GM21526 (cell line): Measurements from ENCODE around the gene KCTD5.
"Not testable (repeated sequence)": the region's sequence is repeated elsewhere in the genome, so short reads cannot be mapped to it uniquely, and the experiment has no call there.

ENCODE experiments used
- ATAC-seq: cut with Tn5 transposase; IDR thresholded peaks from one replicate; pipeline ENCODE4 v1.9.1; 2021; ENCODE audit warnings: moderate library complexity; ENCODE audit not compliant: unreplicated experiment, low FRiP score

Gene KCTD5

GRCh38 chr16:2721634-2722173 lies 39.4 kb downstream of the KCTD5 start:
- ATAC-seq, result not testable (repeated sequence)

- no peak for ATAC-seq
Measured at GRCh38 chr16:2724088-2724676, 41.9 kb downstream of the KCTD5 start.

- no peak for ATAC-seq
Measured at GRCh38 chr16:2724816-2725348, 42.6 kb downstream of the KCTD5 start.

- no peak for ATAC-seq
Measured at GRCh38 chr16:2726923-2727322, 44.6 kb downstream of the KCTD5 start.

GRCh38 chr16:2728034-2728433 lies 45.7 kb downstream of the KCTD5 start:
- ATAC-seq, result no peak

- no peak for ATAC-seq
Measured at GRCh38 chr16:2734844-2735515, 52.7 kb downstream of the KCTD5 start.

- no peak for ATAC-seq
Measured at GRCh38 chr16:2736476-2737237, 54.3 kb downstream of the KCTD5 start.

GRCh38 chr16:2737238-2737605 lies 54.9 kb downstream of the KCTD5 start:
- no peak for ATAC-seq

GRCh38 chr16:2737895-2738418 lies 55.6 kb downstream of the KCTD5 start:
- ATAC-seq, result no peak

- no peak for ATAC-seq
Measured at GRCh38 chr16:2738615-2739014, 56.3 kb downstream of the KCTD5 start.

GRCh38 chr16:2739625-2740430 lies 57.5 kb downstream of the KCTD5 start:
- no peak for ATAC-seq

GRCh38 chr16:2740476-2740875 lies 58.2 kb downstream of the KCTD5 start:
- ATAC-seq, result no peak

- no peak for ATAC-seq
Measured at GRCh38 chr16:2741168-2741567, 58.8 kb downstream of the KCTD5 start.

GRCh38 chr16:2742323-2743006 lies 60.1 kb downstream of the KCTD5 start:
- no peak for ATAC-seq

GRCh38 chr16:2743007-2743810 lies 60.9 kb downstream of the KCTD5 start:
- ATAC-seq, result no peak

GRCh38 chr16:2744711-2745110 lies 62.4 kb downstream of the KCTD5 start:
- ATAC-seq, result no peak

GRCh38 chr16:2745116-2745890 lies 63.0 kb downstream of the KCTD5 start:
- no peak for ATAC-seq

- no peak for ATAC-seq
Measured at GRCh38 chr16:2745961-2746360, 63.6 kb downstream of the KCTD5 start.
